Tibial nerve (tissue), 4 donors: ENCODE results near the gene SAMD15.

Source experiments
- CTCF ChIP-seq, 5 experiments: fragments of 200-600 bp in 3 of 5; fragments of 450-650 bp in 2 of 5; sonication (generic) in 3 of 5; IDR thresholded peaks; one replicate each; pipeline ENCODE4 v1.5.1; 2016 to 2019; ENCODE audit warnings: antibody characterized with exemption in 5 of 5, mild to moderate bottlenecking in 3 of 5, moderate library complexity in 2 of 5
- EP300 ChIP-seq, 2 donors: sonication (generic); formaldehyde crosslinking; IDR thresholded peaks; one replicate each; pipeline ENCODE4 v1.6.1; 2017; ENCODE audit warnings: antibody characterized with exemption in 2 of 2, mild to moderate bottlenecking in 1 of 2
- POLR2A ChIP-seq, 2 donors: fragments of 450-650 bp; IDR thresholded peaks; one replicate each; pipeline ENCODE4 v1.6.1; 2017; ENCODE audit warnings: antibody characterized with exemption in 2 of 2, mild to moderate bottlenecking in 2 of 2, moderate library complexity in 2 of 2

GRCh38 chr14:77329872-77330271, 47.3 kb upstream of the SAMD15 start:
- no peak for TF ChIP-seq CTCF (IDR thresholded peaks at IDR 0.05)
- TF ChIP-seq EP300 (IDR thresholded peaks at IDR 0.05) = no peak
- no peak for TF ChIP-seq POLR2A (IDR thresholded peaks at IDR 0.05)
